HAP-1 (cell line): Measurements from ENCODE around the gene PITX2.

ENCODE experiments used
- DNase-seq, 2 experiments: peaks; one replicate each; pipeline ENCODE4 v3.0.0-alpha.2; 2016 to 2020; ENCODE audit warnings: low spot score in 2 of 2
- H3K27me3 ChIP-seq: fragments of 250-450 bp; sonication (Bioruptor Pico); 2 replicates; pipeline ENCODE4 v1.5.1; 2020; ENCODE audit warnings: low read depth, mild to moderate bottlenecking, moderate library complexity
- H3K36me3 ChIP-seq: fragments of 250-450 bp; sonication (Bioruptor Pico); replicated peaks from 2 replicates; pipeline ENCODE4 v1.5.1; 2020; ENCODE audit warnings: mild to moderate bottlenecking
- H3K4me1 ChIP-seq: fragments of 250-450 bp; sonication (Bioruptor Pico); 2 replicates; pipeline ENCODE4 v1.5.1; 2020; ENCODE audit warnings: mild to moderate bottlenecking
- H3K4me3 ChIP-seq: fragments of 250-450 bp; sonication (Bioruptor Pico); 2 replicates; pipeline ENCODE4 v1.5.1; 2020; ENCODE audit warnings: mild to moderate bottlenecking, moderate library complexity
- H3K9me3 ChIP-seq: fragments of 250-450 bp; sonication (Bioruptor Pico); 2 replicates; pipeline ENCODE4 v1.5.1; 2020; ENCODE audit warnings: mild to moderate bottlenecking, moderate library complexity
- in situ Hi-C: fragments of 300-500 bp; cut with MboI; formaldehyde crosslinking; loops from 3 replicates; pipeline ENCODE4 v1.14.3; 2020; ENCODE audit warnings: low sequenced_read_pairs, inconsistent platforms, mixed read lengths

Gene PITX2

DNA sequence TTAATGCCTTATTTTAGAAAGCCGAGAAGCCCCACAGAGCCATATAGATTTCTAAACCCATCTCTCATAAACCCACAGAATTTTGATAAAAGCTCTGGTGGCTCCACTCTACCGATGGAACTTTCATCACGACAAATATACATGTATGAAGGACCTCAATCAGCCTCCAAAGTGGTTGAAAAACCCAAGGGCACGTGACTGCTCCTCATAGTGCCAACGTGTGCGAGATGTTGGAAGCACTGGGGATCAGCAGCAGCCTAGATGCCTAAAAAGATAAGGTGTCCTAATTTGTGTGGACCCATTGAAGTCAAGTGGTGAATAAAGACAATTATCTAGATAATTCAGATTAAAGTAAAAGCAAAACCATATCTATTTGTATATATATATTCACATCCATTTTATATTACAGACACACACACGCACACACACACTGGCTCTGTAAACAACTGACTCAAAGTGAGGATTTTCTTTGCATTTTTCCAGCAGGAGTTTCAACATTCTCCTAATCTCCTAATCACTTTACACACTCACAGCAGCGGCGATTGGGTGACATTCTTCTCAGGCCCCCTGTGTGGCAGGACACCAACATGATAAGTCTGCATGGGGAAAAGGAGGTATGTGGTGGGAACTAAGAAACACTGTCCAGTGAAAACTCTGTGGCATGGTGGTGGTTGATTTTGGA lies 2.8 kb upstream of the PITX2 start:
- Histone ChIP-seq H3K27me3 (no peaks in the 10 kb centered on the region), H3K4me3 (no peak overlapping the region), H3K4me1 (peaks cover 12% of the 10 kb centered on the region), H3K9me3 (no peaks in the 10 kb centered on the region; the same call in 1 of the 2 replicates), H3K36me3 (no peaks in the 10 kb centered on the region)
- no peak for DNase-seq
- in situ Hi-C loops = loop anchor here (25.0 kb wide), 1 partner anchor 662 kb away; no protein-coding TSS in a partner anchor

DNA sequence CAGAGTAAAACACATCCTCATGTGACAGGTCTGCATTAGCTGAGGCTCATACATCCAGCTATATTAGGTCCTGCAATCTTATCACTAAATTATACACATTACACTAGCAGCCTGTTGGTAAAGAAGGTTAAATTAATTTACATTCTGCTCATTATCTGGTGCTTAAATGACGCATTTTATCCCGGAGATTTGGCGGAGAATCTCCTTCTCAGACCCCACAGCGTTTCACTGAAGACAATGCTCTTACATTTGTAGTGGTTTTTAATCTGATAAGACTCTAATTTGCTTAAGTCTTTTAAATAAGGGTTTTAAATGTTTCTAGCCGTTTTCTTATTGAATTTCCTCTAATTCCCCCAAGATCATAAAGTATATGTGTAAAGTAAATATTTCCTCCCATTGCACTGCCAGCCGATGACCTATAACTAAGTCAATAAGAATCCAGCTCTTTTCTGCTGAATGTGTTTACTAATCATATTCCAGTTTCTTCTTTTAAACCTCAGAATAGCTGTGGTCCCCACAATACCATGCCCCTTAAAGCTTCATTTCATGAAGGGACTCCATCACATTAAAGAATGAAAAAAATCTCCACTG lies 2.1 kb upstream of the PITX2 start:
- H3K36me3 ChIP-seq = no peaks in the 10 kb centered on the region
- H3K4me1 ChIP-seq = peaks cover 12% of the 10 kb centered on the region
- no peak overlapping the region for H3K4me3 ChIP-seq
- DNase-seq = no peak
- H3K27me3 ChIP-seq = no peaks in the 10 kb centered on the region
- H3K9me3 ChIP-seq = no peaks in the 10 kb centered on the region; the same call in 1 of the 2 replicates
- in situ Hi-C loops = loop anchor here (25.0 kb wide), 1 partner anchor 662 kb away; no protein-coding TSS in a partner anchor

DNA sequence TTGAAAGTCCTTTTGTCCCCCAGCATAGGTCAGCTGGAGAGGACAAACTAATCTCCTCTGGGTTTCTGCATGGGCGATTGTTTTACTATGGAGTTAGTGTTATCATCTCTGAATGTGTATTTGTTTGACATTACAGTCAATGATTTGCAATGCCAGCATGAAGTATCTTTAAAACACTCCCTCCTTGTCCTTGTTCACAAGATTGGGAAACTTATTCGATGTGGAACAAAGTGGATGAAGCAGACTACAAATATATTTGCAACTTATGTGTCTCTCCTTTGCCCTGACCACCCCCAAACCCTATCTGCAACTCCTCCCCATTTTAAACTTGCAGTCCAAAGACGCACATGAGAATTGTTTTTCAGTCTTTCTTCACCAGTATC lies 1.5 kb upstream of the PITX2 start:
- in situ Hi-C loops = no loop called here
- DNase-seq = no peak
- Histone ChIP-seq H3K4me1 (peaks cover 12% of the 10 kb centered on the region), H3K9me3 (no peaks in the 10 kb centered on the region; the same call in 1 of the 2 replicates), H3K27me3 (no peaks in the 10 kb centered on the region), H3K4me3 (no peak overlapping the region), H3K36me3 (no peaks in the 10 kb centered on the region)

DNA sequence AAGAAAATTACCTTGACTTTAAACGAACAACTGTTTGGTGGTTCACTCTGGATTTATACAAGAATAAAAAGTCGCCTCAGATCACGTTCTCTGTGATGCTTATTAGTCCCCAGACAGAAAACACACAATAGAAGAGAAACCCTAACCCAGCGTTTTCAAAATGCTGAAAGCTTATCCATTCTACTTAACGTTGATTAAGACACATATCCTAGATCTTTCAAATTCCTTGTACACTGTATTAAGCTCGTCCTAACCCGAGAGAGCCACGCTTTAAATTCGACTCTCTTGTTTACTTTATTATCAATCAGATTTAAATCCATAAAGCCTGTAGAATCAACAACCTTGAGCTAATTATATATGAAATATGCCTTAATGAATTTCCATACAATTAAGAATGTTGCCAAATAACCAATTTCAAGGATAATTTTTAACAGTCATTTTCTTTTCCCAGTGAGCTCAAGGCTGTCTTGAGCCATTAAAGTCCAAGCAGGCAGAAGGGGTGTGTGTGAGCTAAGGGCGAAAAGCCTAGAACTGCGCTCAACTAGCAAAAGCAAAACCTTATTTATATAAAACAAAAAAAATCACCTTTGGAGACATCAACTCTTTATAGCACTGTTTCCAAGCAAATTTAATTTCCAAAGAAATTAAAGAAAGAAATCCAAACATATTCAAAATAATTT lies 981 bp upstream of the PITX2 start:
- DNase-seq = no peak
- H3K9me3 ChIP-seq = no peaks in the 10 kb centered on the region; the same call in 1 of the 2 replicates
- no peaks in the 10 kb centered on the region for H3K36me3 ChIP-seq
- peaks cover 12% of the 10 kb centered on the region for H3K4me1 ChIP-seq
- in situ Hi-C loops = no loop called here
- no peak overlapping the region for H3K4me3 ChIP-seq
- H3K27me3 ChIP-seq = no peaks in the 10 kb centered on the region

DNA sequence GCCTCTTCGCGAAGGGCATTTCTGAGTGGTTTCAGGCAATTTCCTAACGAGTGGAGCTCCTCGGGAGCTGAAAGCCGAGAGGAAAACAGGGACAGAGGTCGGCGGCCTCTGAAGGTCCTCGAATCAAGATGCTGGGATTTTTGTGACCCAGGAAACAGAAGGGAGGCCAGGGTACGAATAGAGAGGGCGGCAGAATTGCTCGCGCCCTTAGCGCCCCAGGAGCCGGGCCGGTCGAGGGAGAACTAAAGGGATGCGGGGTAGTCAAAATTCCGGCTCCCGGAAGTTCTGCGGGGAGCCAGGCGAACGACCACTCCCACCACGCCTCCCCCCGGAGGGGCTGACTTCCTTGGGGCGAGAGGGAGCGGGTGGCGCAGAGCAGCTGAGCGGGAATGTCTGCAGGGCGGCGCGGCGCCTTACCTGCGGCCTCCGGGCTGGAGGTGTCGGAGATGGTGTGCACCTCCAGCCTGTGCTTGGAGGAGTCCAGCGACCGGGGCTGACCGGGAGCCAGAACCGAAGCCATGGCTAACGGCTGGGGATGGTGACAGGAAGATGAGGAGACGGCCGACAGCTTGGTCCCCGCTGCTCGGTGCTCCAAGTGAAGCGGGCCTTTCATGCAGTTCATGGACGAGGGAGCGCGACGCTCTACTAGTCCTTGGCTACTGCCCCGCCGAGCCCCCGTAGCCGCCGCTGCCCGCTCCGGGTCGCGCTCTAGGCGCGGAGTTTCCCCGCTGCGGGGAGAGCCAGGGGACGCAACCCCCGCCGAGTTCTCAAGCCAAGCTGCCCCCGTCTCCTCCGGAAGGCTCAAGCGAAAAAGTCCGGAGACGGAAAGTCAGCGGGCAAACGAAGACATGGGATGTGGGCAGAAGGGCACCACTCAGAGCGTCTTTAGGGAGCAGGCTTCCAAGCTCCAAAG lies 782 bp downstream of the PITX2 start:
- no peaks in the 10 kb centered on the region for H3K9me3 ChIP-seq

DNA sequence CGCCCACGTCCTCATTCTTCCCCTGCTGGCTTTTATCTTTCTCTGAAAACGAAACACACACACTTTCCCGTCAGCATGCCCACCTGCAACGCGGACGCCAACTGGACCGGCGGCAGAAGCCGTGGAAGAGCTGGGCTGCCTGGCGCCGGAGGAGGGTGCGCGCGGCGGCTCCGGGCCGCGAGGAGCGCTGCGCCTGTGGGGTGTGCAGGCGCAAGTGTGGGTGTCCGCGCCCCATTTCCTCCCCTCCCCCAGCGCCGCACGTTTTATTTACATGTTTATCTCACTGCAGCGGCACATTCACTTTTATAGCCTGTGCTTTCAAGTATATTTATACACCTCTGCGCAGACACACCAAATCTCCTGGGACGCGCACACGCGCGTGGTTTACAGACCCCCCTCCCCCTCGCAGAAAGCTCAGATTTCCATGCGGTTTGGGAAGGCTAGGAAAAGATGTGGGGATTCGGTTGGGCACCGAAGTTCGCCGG lies 1.5 kb downstream of the PITX2 start:
- peaks cover 12% of the 10 kb centered on the region for H3K4me1 ChIP-seq
- in situ Hi-C loops = no loop called here
- H3K9me3 ChIP-seq = no peaks in the 10 kb centered on the region
- H3K4me3 ChIP-seq = no peak overlapping the region
- no peaks in the 10 kb centered on the region for H3K27me3 ChIP-seq
- DNase-seq = no peak
- H3K36me3 ChIP-seq = no peaks in the 10 kb centered on the region

More for the DNA sequence above, 782 bp downstream of the PITX2 start:
- H3K4me1 ChIP-seq = peaks cover 12% of the 10 kb centered on the region
- in situ Hi-C loops = no loop called here
- H3K4me3 ChIP-seq = no peak overlapping the region
- no peaks in the 10 kb centered on the region for H3K36me3 ChIP-seq
- H3K27me3 ChIP-seq = no peaks in the 10 kb centered on the region
- DNase-seq = no peak

DNA sequence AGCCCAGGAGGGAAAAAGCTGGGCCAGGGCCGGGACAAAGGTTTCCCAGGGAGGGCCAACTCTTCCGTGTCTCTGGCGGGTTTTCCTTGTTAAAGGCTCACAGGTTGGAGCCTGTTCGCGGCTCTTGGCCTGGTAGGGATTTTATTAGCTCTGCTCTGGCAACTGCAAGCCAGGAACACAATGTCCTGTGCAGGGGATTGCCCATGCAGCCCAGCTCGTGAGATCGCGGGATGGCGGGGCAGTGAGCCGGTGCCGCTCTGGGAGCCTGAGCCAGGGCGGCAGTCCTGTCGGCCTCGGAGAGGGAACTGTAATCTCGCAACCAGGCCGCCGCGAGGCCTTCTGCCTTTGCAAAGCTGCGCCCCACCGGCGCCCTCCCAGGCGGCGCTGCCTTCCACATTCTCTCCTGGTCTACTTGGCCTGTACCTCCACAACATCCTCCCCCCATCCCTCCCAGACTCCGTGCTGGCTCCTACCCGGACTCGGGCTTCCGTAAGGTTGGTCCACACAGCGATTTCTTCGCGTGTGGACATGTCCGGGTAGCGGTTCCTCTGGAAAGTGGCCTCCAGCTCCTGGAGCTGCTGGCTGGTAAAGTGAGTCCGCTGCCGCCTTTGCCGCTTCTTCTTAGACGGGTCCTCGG lies 2.1 kb downstream of the PITX2 start:
- Histone ChIP-seq H3K4me3 (no peak overlapping the region), H3K36me3 (no peaks in the 10 kb centered on the region), H3K27me3 (no peaks in the 10 kb centered on the region)

DNA sequence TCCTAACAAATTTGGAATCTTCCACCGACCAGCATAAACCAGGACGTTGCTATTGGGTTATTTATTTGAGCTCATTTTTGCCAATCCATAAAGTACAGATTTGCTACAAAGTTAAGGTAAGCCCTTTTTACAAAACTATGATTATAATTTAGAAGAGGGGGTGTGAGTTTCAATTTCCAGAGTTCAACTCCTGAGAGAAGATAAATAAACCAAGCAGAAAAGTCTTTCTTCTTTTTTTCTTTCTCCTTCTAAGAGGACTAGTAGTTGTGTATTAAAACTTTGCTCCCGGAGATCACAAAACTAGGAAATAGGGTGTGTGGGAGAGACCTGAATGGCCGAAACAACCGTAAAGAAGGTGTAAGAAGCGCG lies 2.6 kb downstream of the PITX2 start:
- in situ Hi-C loops = no loop called here
- H3K4me3 ChIP-seq = no peak overlapping the region
- H3K36me3 ChIP-seq = no peaks in the 10 kb centered on the region
- peaks cover 11% of the 10 kb centered on the region for H3K4me1 ChIP-seq
- H3K9me3 ChIP-seq = no peaks in the 10 kb centered on the region
- DNase-seq = no peak
- H3K27me3 ChIP-seq = no peaks in the 10 kb centered on the region

More for the DNA sequence above, 2.1 kb downstream of the PITX2 start:
- Histone ChIP-seq H3K4me1 (peaks cover 12% of the 10 kb centered on the region), H3K9me3 (no peaks in the 10 kb centered on the region)
- no peak for DNase-seq
- in situ Hi-C loops = no loop called here

DNA sequence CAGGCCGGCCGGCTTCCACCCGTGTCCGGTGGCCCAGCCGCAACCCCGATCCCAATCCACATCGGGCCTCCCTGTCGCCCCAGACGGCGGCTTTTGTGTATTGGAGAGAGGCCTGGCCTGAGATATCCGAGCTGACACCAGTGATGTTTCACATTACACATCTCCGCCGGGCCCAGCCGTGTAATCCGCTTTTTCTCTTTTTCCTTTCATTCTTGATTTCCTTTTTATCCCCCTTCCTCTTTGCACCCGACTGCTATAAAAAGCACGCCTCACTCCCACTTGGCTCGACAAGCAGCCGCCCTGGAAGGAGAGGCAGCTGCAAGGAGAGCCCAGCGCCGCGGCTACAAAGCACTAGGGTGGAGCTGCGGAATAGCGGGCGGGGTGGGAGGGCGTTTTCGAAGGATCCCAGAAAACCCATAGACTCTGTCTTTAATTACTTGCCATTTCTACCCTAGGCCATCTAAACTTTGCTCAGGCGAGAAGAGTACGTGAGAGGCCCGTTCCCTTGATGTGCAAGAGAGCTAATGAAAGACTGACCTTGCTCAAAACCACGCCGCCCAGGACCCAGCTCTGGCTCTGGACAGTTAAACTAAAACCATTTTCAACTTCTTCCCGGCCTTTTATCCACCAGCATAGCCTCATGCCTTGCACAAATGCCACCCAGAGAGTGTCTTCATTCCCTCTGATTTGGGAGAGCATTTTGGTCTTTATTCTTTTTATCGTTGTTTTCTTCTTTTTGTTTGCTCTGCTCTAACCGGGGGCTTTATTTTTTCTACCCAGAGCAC lies 3.2 kb downstream of the PITX2 start:
- in situ Hi-C loops = no loop called here
- Histone ChIP-seq H3K36me3 (no peaks in the 10 kb centered on the region), H3K4me3 (no peak overlapping the region), H3K9me3 (no peaks in the 10 kb centered on the region), H3K4me1 (peaks cover 4% of the 10 kb centered on the region), H3K27me3 (no peaks in the 10 kb centered on the region)
- no peak for DNase-seq

DNA sequence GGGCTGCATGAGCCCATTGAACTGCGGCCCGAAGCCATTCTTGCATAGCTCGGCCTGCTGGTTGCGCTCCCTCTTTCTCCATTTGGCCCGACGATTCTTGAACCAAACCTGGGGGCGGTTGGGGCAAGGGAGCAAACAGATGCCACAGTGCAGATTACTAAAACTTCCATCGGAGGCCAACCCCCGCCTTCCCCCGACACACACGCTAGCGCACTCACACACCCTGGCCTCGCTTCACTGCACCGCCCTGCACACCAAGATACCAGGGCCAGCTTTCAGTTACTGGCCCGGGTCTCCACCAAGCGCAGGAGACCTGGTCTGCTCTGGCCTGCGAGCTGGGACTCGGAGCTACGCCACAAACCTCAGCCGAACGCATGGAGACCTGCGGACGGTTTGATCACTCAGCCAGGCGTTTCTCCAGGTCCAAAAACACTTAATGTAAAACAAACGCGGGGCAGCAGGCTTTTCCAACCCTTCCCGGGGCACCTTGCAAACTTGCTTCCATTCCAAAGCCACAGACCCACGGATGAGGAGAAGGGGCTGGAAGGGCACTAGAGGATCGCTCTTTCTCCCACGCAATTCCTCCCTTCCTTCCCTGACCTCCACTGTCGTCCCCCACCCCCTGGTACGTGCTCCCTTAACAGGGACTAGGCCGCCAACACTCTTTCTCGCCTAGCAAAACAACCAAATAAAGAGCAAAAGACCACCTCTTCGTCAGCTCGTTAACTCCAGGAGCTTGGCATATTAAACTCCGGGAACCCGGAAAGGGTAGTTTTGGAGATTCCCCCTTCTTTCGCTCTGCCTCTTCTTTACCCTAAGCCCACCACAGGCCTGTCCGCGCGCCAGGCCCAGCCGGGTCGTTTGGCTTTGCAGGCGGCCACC lies 4.1 kb downstream of the PITX2 start:
- Histone ChIP-seq H3K27me3 (no peaks in the 10 kb centered on the region), H3K4me3 (no peak overlapping the region)

DNA sequence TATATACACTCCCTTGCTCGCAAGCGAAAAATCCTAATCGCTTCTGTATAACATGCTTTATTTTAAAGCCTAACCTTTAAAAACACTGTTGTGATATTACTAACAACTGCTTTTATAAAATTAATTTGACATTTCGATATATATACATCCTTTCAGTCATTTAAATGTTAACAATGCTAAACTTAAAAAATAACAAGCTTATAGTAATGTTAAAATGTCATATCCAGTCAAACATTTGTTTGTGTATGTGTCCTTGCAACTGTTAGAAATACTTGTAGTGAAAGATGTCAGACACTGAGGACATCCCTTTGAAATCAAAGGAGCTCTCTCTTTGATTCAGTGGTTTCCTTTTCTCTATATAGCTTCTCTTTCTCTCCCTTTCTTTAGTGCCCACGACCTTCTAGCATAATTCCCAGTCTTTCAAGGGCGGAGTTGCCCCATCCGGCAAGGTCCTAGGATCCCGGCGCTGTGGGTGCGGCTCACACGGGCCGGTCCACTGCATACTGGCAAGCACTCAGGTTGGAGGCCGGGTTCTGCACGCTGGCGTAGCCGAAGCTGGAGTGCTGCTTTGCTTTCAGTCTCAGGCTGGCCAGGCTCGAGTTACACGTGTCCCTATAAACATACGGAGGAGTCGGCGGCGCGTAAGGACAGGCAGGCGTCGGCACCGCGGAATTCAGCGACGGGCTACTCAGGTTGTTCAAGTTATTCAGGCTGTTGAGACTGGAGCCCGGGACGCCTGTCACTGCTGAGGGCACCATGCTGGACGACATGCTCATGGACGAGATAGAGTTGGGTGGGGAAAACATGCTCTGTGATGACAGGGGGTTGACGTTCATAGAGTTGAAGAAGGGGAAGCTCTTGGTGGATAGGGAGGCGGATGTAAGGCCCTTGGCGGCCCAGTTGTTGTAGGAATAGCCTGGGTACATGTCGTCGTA lies 5.0 kb downstream of the PITX2 start:
- Histone ChIP-seq H3K4me3 (no peak overlapping the region), H3K36me3 (no peaks in the 10 kb centered on the region), H3K27me3 (no peaks in the 10 kb centered on the region), H3K9me3 (no peaks in the 10 kb centered on the region), H3K4me1 (no peaks in the 10 kb centered on the region)
- no peak for DNase-seq
- in situ Hi-C loops = no loop called here

More for the DNA sequence above, 4.1 kb downstream of the PITX2 start:
- no peak for DNase-seq
- Histone ChIP-seq H3K36me3 (no peaks in the 10 kb centered on the region), H3K9me3 (no peaks in the 10 kb centered on the region), H3K4me1 (0 out of 2 replicates have a peak, but pooled peaks cover 3% of the 10 kb centered on the region)
- in situ Hi-C loops = no loop called here
